PC-9 (cell line): ENCODE results near the gene THADA. TPM values are rescaled to one million over a fixed set of nuclear protein-coding genes. Genes with fewer than 3 reads are reported as not detected.

Experiments
- BruUV-seq: library from RNA; stranded (reverse); fragments of 400-500 nt; replicated peaks from 2 replicates; lab custom pipeline; 2021; lab: Mats Ljungman, UMichigan
- CTCF ChIA-PET: fragments of 300-600 bp; sonication (Branson Sonifier 250); formaldehyde crosslinking; loops from one replicate; lab custom pipeline; 2022; ENCODE audit warnings: antibody characterized with exemption; lab: Charles Lee
- POLR2A ChIA-PET: fragments of 300-600 bp; sonication (Branson Sonifier 250); formaldehyde crosslinking; loops from one replicate; lab custom pipeline; 2022; ENCODE audit warnings: antibody characterized with exemption; ENCODE audit not compliant: unreplicated experiment; lab: Charles Lee
- DNase-seq, 2 experiments: peaks; one replicate each; pipeline versions ENCODE4 v3.0.0 to v3.0.0-alpha.2; 2015 to 2022; ENCODE audit warnings: mixed read lengths in 1 of 2
- H2AFZ ChIP-seq: fragments of 200-600 bp; sonication (generic); 2 replicates; pipeline ENCODE4 v1.8.1; 2017; ENCODE audit warnings: antibody characterized with exemption
- H3F3A ChIP-seq: fragments of 200-600 bp; sonication (generic); 2 replicates; pipeline ENCODE4 v1.8.1; 2017; ENCODE audit warnings: antibody characterized with exemption, mild to moderate bottlenecking, low read depth; ENCODE audit not compliant: insufficient read depth
- H3K27ac ChIP-seq: fragments of 200-600 bp; sonication (generic); 2 replicates; pipeline ENCODE4 v1.6.1; 2016; ENCODE audit warnings: mixed run types
- H3K27me3 ChIP-seq: fragments of 200-600 bp; sonication (generic); 2 replicates; pipeline ENCODE4 v1.6.1; 2016; ENCODE audit warnings: low read depth, mixed run types; ENCODE audit not compliant: insufficient read depth
- H3K36me3 ChIP-seq: fragments of 200-600 bp; sonication (generic); 2 replicates; pipeline ENCODE4 v1.6.1; 2016; ENCODE audit warnings: low read depth, mixed run types
- H3K4me1 ChIP-seq: fragments of 200-600 bp; sonication (generic); replicated peaks from 2 replicates; pipeline ENCODE4 v1.6.1; 2016; ENCODE audit warnings: mixed run types; ENCODE audit not compliant: insufficient read depth
- H3K4me2 ChIP-seq: fragments of 200-600 bp; sonication (generic); 2 replicates; pipeline ENCODE4 v1.6.1; 2017; ENCODE audit warnings: mixed run types
- H3K4me3 ChIP-seq: fragments of 200-600 bp; sonication (generic); 2 replicates; pipeline ENCODE4 v1.6.1; 2016; ENCODE audit warnings: mixed run types
- H3K79me2 ChIP-seq: fragments of 200-600 bp; sonication (generic); 2 replicates; pipeline ENCODE4 v1.6.1; 2017; ENCODE audit warnings: low read depth, mixed run types
- H3K9me2 ChIP-seq: fragments of 200-600 bp; sonication (generic); 2 replicates; pipeline ENCODE4 v1.8.1; 2017; ENCODE audit warnings: mild to moderate bottlenecking; ENCODE audit not compliant: insufficient read depth
- H3K9me3 ChIP-seq: fragments of 200-600 bp; sonication (generic); 2 replicates; pipeline ENCODE4 v1.8.1; 2016; ENCODE audit warnings: low read depth; ENCODE audit not compliant: insufficient read depth
- H4K20me1 ChIP-seq: fragments of 200-600 bp; sonication (generic); 2 replicates; pipeline ENCODE4 v1.8.1; 2017; ENCODE audit not compliant: insufficient read depth
- CTCF ChIP-seq: fragments of 200-600 bp; sonication (generic); conservative IDR thresholded peaks from 2 replicates; pipeline ENCODE4 v1.6.1; 2017; ENCODE audit warnings: mixed run types, antibody characterized with exemption, mild to moderate bottlenecking, moderate library complexity
- EZH2 ChIP-seq: fragments of 200-600 bp; sonication (generic); IDR thresholded peaks from 2 replicates; pipeline ENCODE4 v1.8.0; 2017; ENCODE audit warnings: antibody characterized with exemption, low read depth
- intact Hi-C: fragments of 100-400 bp; cut with micrococcal nuclease; formaldehyde crosslinking; loops from one replicate; pipeline ENCODE4 v1.10.0; 2022; ENCODE audit not compliant: unreplicated experiment
- total RNA-seq: library from RNA; stranded (reverse); gene quantifications from 2 replicates; pipeline ENCODE4 v1.2.3, GENCODE V29; 2021

The THADA gene
- total RNA-seq, 1 experiment from 2014 or later, result 28.1 TPM

- CTCF ChIA-PET, result interaction anchor here (0.5 to 0.6 kb wide), 2 partner anchors 11 to 40 kb away, joined by 4 to 6 read pairs; no protein-coding TSS in a partner anchor
Measured at GRCh38 chr2:43218702-43219382, 377.0 kb downstream of the THADA start.

GRCh38 chr2:43218155-43218701 is 377.6 kb downstream of the THADA start:
- Histone ChIP-seq H3K9me3 (no peaks in the 10 kb centered on the region), H3K9me2 (no peaks in the 10 kb centered on the region), H3K36me3 (peaks cover 11% of the 10 kb centered on the region), H2AFZ (peak overlapping the region; percentile 66), H3K4me1 (peaks cover 51% of the 10 kb centered on the region), H3K27ac (peak overlapping the region; percentile 92), H3F3A (peaks cover 63% of the 10 kb centered on the region), H3K27me3 (no peaks in the 10 kb centered on the region), H3K4me3 (peak overlapping the region; percentile 72; the same call in 1 of the 2 replicates), H3K79me2 (peaks cover 44% of the 10 kb centered on the region), H4K20me1 (0 out of 2 replicates have a peak, but pooled peaks cover 6% of the 10 kb centered on the region), H3K4me2 (peak overlapping the region; percentile 99)
- ChIA-PET CTCF (interaction anchor here (0.5 to 0.6 kb wide), 3 partner anchors 11 to 235 kb away, joined by 4 to 6 read pairs (median 5); no protein-coding TSS in a partner anchor), POLR2A (interaction anchor here (0.6 to 0.9 kb wide), 3 partner anchors 11 to 143 kb away, joined by 8 to 24 read pairs (median 8); no protein-coding TSS in a partner anchor)
- TF ChIP-seq CTCF (no peak), EZH2 (no peak)
- intact Hi-C loops, result loop anchor here (1.0 to 2.0 kb wide), 3 partner anchors 17 to 49 kb away; no protein-coding TSS in a partner anchor
- BruUV-seq, result no TSS peak
- no peak for DNase-seq

More at GRCh38 chr2:43218702-43219382, 377.0 kb downstream of the THADA start:
- Histone ChIP-seq H3K27me3 (no peaks in the 10 kb centered on the region), H3K4me2 (peak overlapping the region; percentile 99), H2AFZ (peak overlapping the region; percentile 66), H3K4me1 (peaks cover 51% of the 10 kb centered on the region), H3F3A (peaks cover 69% of the 10 kb centered on the region), H4K20me1 (0 out of 2 replicates have a peak, but pooled peaks cover 6% of the 10 kb centered on the region), H3K79me2 (peaks cover 50% of the 10 kb centered on the region), H3K4me3 (peak overlapping the region; percentile 72), H3K9me2 (no peaks in the 10 kb centered on the region), H3K9me3 (no peaks in the 10 kb centered on the region), H3K36me3 (peaks cover 17% of the 10 kb centered on the region), H3K27ac (peak overlapping the region; percentile 92)
- TF ChIP-seq CTCF (no peak), EZH2 (no peak)
- intact Hi-C loops, result loop anchor here (1.0 to 2.0 kb wide), 4 partner anchors 18 to 60 kb away; no protein-coding TSS in a partner anchor
- BruUV-seq, result no TSS peak
- peak; percentile 65 to 88 for DNase-seq
- POLR2A ChIA-PET, result interaction anchor here (0.7 to 0.9 kb wide), 3 partner anchors 12 to 40 kb away, joined by 8 to 24 read pairs (median 14); no protein-coding TSS in a partner anchor
